Spleen (tissue), 7 donors: ENCODE data around the gene PLA1A.

Source experiments
- CTCF ChIP-seq, 11 experiments: fragments of 200-600 bp in 7 of 11; fragments of 450-650 bp in 4 of 11; sonication (generic) in 4 of 11; IDR thresholded peaks in 8 of 11; conservative IDR thresholded peaks in 3 of 11; 1 replicate in 7 of 11; 2 replicates in 4 of 11; pipeline versions ENCODE4 v1.4.0 to v1.8.0; 2016 to 2021; ENCODE audit warnings: antibody characterized with exemption in 11 of 11, inconsistent platforms in 4 of 11, mild to moderate bottlenecking in 1 of 11
- POLR2A ChIP-seq, 3 donors: fragments of 450-650 bp; IDR thresholded peaks; one replicate each; pipeline ENCODE4 v1.5.1; 2017; ENCODE audit warnings: antibody characterized with exemption in 3 of 3, mild to moderate bottlenecking in 1 of 3
- POLR2AphosphoS5 ChIP-seq, 3 donors: sonication (generic); formaldehyde crosslinking; IDR thresholded peaks; one replicate each; pipeline ENCODE4 v1.5.1; 2017; ENCODE audit warnings: antibody characterized with exemption in 3 of 3
- donor health status: DM: no; HTN: no; CAD: no; lungs with moderate emphysema.
- donor health status: DM: no; HTN: no; CAD: no.
- donor health status: DM: no; HTN: no; CAD: no.

- TF ChIP-seq CTCF (IDR thresholded peaks at IDR 0.05 in 8 of 11, conservative IDR thresholded peaks at IDR 0.05 in 3 of 11) (no peak), POLR2AphosphoS5 (IDR thresholded peaks at IDR 0.05) (no peak), POLR2A (IDR thresholded peaks at IDR 0.05) (no peak)
Measured at GRCh38 chr3:119624002-119624720, 26.5 kb downstream of the PLA1A start.
